HG02981 (cell line): ENCODE data around the gene NEURL4.
A peak's percentile ranks its signal among the peaks of the same experiment; 100 is the strongest.
"Not testable (repeated sequence)": the region's sequence is repeated elsewhere in the genome, so short reads cannot be mapped to it uniquely, and the experiment has no call there.

Experiments
- ATAC-seq: cut with Tn5 transposase; IDR thresholded peaks from one replicate; pipeline ENCODE4 v1.9.1; 2021; ENCODE audit warnings: mild to moderate bottlenecking, moderate library complexity; ENCODE audit not compliant: unreplicated experiment

The NEURL4 gene

GRCh38 chr17:7328840-7329373, at the start of gene NEURL4:
NEURL4 (minus strand) TSS chr17:7329335; CDS start chr17:7329312, 23 bp downstream.
- peak; percentile 17 for ATAC-seq

- ATAC-seq: no peak
Measured at GRCh38 chr17:7374353-7374752, 45.2 kb upstream of the NEURL4 start.

GRCh38 chr17:7370853-7371252, 41.7 kb upstream of the NEURL4 start:
- ATAC-seq: no peak

- ATAC-seq: no peak
Measured at GRCh38 chr17:7369825-7370224, 40.7 kb upstream of the NEURL4 start.

GRCh38 chr17:7368599-7368994, 39.5 kb upstream of the NEURL4 start:
- ATAC-seq: not testable (repeated sequence)

GRCh38 chr17:7367918-7368598, 38.9 kb upstream of the NEURL4 start:
- ATAC-seq: no peak

- ATAC-seq: no peak
Measured at GRCh38 chr17:7367083-7367482, 37.9 kb upstream of the NEURL4 start.

- not testable (repeated sequence) for ATAC-seq
Measured at GRCh38 chr17:7365963-7366362, 36.8 kb upstream of the NEURL4 start.

GRCh38 chr17:7363311-7363710, 34.2 kb upstream of the NEURL4 start:
- no peak for ATAC-seq

- no peak for ATAC-seq
Measured at GRCh38 chr17:7361906-7362305, 32.8 kb upstream of the NEURL4 start.

- ATAC-seq: no peak
Measured at GRCh38 chr17:7357381-7357780, 28.2 kb upstream of the NEURL4 start.

- no peak for ATAC-seq
Measured at GRCh38 chr17:7356756-7357155, 27.6 kb upstream of the NEURL4 start.

- no peak for ATAC-seq
Measured at GRCh38 chr17:7356072-7356549, 27.0 kb upstream of the NEURL4 start.

GRCh38 chr17:7355573-7355972, 26.4 kb upstream of the NEURL4 start:
- no peak for ATAC-seq

- ATAC-seq: no peak
Measured at GRCh38 chr17:7355053-7355452, 25.9 kb upstream of the NEURL4 start, which contains the start of gene TMEM95. TMEM95 (plus strand) TSS chr17:7355156; CDS start chr17:7355205, 49 bp downstream.

GRCh38 chr17:7354262-7354843, 25.2 kb upstream of the NEURL4 start:
- no peak for ATAC-seq

GRCh38 chr17:7352910-7353635, 23.9 kb upstream of the NEURL4 start:
- no peak for ATAC-seq

GRCh38 chr17:7352503-7352889, 23.4 kb upstream of the NEURL4 start:
- no peak for ATAC-seq

- peak; percentile 56 for ATAC-seq
Measured at GRCh38 chr17:7351665-7352502, 22.7 kb upstream of the NEURL4 start, which contains the start of gene KCTD11. KCTD11 (plus strand) TSS chr17:7352162.

GRCh38 chr17:7348478-7349242, 19.5 kb upstream of the NEURL4 start:
- no peak for ATAC-seq
